Neural crest cell (in vitro differentiated cells): ENCODE results near the gene MATN4. TPM values are rescaled to one million over a fixed set of nuclear protein-coding genes. Genes with fewer than 3 reads are reported as not detected.

ENCODE experiments used
- DNase-seq: peaks from one replicate; pipeline ENCODE4 v3.0.0; 2021; ENCODE audit warnings: low read depth, mixed read lengths, low spot score
- H3K27ac Mint-ChIP-seq: one replicate; pipeline ENCODE4 v1.8.0; 2021; ENCODE audit warnings: mild to moderate bottlenecking, mixed read lengths; ENCODE audit not compliant: unreplicated experiment
- H3K27me3 Mint-ChIP-seq: 2 replicates; pipeline ENCODE4 v1.8.0; 2021; ENCODE audit warnings: low read depth, mild to moderate bottlenecking, mixed read lengths
- H3K36me3 Mint-ChIP-seq: 2 replicates; pipeline ENCODE4 v1.8.0; 2021; ENCODE audit warnings: low read depth, mild to moderate bottlenecking, mixed read lengths
- H3K4me1 Mint-ChIP-seq: 2 replicates; pipeline ENCODE4 v1.8.0; 2021; ENCODE audit warnings: mixed read lengths
- H3K4me3 Mint-ChIP-seq: one replicate; pipeline ENCODE4 v1.8.0; 2021; ENCODE audit warnings: mild to moderate bottlenecking, mixed read lengths
- H3K9me3 Mint-ChIP-seq: 2 replicates; pipeline ENCODE4 v1.8.0; 2021; ENCODE audit warnings: mixed read lengths
- CTCF ChIP-seq: fragments of 200-600 bp; sonication (generic); conservative IDR thresholded peaks from 2 replicates; pipeline ENCODE4 v1.5.0; 2021; ENCODE audit warnings: antibody characterized with exemption, mild to moderate bottlenecking
- total RNA-seq: library from RNA; stranded (reverse); gene quantifications from 2 replicates; pipeline ENCODE4 v1.2.1, GENCODE V29; 2021

The MATN4 gene
- total RNA-seq, 1 donor from 2014 or later: not detected

- peaks cover 26% of the 10 kb centered on the region for H3K4me1 Mint-ChIP-seq
- H3K27me3 Mint-ChIP-seq: no peaks in the 10 kb centered on the region
- DNase-seq: no peak
- TF ChIP-seq CTCF: no peak
- H3K36me3 Mint-ChIP-seq: no peaks in the 10 kb centered on the region
- no peak overlapping the region for H3K27ac Mint-ChIP-seq
- H3K4me3 Mint-ChIP-seq: no peak overlapping the region
- H3K9me3 Mint-ChIP-seq: no peaks in the 10 kb centered on the region
These were observed 31.0 kb upstream of the MATN4 start for GRCh38 chr20:45339084-45339483.

- Mint-ChIP-seq H3K27me3 (no peaks in the 10 kb centered on the region), H3K4me3 (no peak overlapping the region), H3K4me1 (peaks cover 26% of the 10 kb centered on the region), H3K9me3 (no peaks in the 10 kb centered on the region), H3K36me3 (no peaks in the 10 kb centered on the region), H3K27ac (no peak overlapping the region)
- DNase-seq: no peak
- TF ChIP-seq CTCF: no peak
These were observed 30.3 kb upstream of the MATN4 start for GRCh38 chr20:45338121-45339030.

GRCh38 chr20:45337367-45338120 lies 29.4 kb upstream of the MATN4 start:
- Mint-ChIP-seq H3K27me3 (no peaks in the 10 kb centered on the region), H3K9me3 (no peaks in the 10 kb centered on the region), H3K4me3 (no peak overlapping the region), H3K4me1 (peaks cover 19% of the 10 kb centered on the region), H3K27ac (no peak overlapping the region), H3K36me3 (no peaks in the 10 kb centered on the region)
- no peak for TF ChIP-seq CTCF
- DNase-seq: no peak

- Mint-ChIP-seq H3K4me1 (peaks cover 11% of the 10 kb centered on the region), H3K4me3 (no peak overlapping the region), H3K36me3 (no peaks in the 10 kb centered on the region), H3K27me3 (no peaks in the 10 kb centered on the region), H3K27ac (peak overlapping the region; percentile 48), H3K9me3 (no peaks in the 10 kb centered on the region)
- TF ChIP-seq CTCF: no peak
- no peak for DNase-seq
These were observed 28.6 kb upstream of the MATN4 start for GRCh38 chr20:45336530-45337366.

- no peaks in the 10 kb centered on the region for H3K9me3 Mint-ChIP-seq
- no peaks in the 10 kb centered on the region for H3K4me1 Mint-ChIP-seq
- H3K4me3 Mint-ChIP-seq: no peak overlapping the region
- H3K27me3 Mint-ChIP-seq: no peaks in the 10 kb centered on the region
- DNase-seq: no peak
- TF ChIP-seq CTCF: no peak
- H3K27ac Mint-ChIP-seq: no peak overlapping the region
- H3K36me3 Mint-ChIP-seq: no peaks in the 10 kb centered on the region
These were observed 22.4 kb upstream of the MATN4 start for GRCh38 chr20:45330476-45330875.
